ENCODE data around the gene FBRS.

The FBRS gene

GRCh38 chr16:30660424-30661261 lies 2.4 kb downstream of the FBRS start:
- Histone ChIP-seq H3K27ac (ENCODE audit: low read depth, low read length) (peak overlapping the region; percentile 81), H4K20me1 (ENCODE audit: control insufficient read depth, insufficient read depth, low read depth, low read length) (peaks cover 4% of the 10 kb centered on the region; the same call in 1 of the 2 replicates), H3K4me3 (ENCODE audit: low read length) (peak overlapping the region; percentile 78), H3K27me3 (ENCODE audit: control insufficient read depth, low read length) (no peaks in the 10 kb centered on the region), H3K9me3 (ENCODE audit: control insufficient read depth, insufficient read depth, low read length) (no peaks in the 10 kb centered on the region), H3K4me2 (ENCODE audit: low read length) (peak overlapping the region; percentile 85), H3K36me3 (ENCODE audit: control insufficient read depth, low read length) (peaks cover 78% of the 10 kb centered on the region), H3K9me2 (replicated peaks; ENCODE audit: control insufficient read depth, low read length) (no peaks in the 10 kb centered on the region), H3K4me1 (ENCODE audit: control insufficient read depth, low read length) (peaks cover 47% of the 10 kb centered on the region), H3K79me2 (ENCODE audit: control insufficient read depth, low read length) (peaks cover 45% of the 10 kb centered on the region), H3F3A (ENCODE audit: control insufficient read depth, insufficient read depth) (peaks cover 6% of the 10 kb centered on the region)
- TF ChIP-seq, protein P1, sequence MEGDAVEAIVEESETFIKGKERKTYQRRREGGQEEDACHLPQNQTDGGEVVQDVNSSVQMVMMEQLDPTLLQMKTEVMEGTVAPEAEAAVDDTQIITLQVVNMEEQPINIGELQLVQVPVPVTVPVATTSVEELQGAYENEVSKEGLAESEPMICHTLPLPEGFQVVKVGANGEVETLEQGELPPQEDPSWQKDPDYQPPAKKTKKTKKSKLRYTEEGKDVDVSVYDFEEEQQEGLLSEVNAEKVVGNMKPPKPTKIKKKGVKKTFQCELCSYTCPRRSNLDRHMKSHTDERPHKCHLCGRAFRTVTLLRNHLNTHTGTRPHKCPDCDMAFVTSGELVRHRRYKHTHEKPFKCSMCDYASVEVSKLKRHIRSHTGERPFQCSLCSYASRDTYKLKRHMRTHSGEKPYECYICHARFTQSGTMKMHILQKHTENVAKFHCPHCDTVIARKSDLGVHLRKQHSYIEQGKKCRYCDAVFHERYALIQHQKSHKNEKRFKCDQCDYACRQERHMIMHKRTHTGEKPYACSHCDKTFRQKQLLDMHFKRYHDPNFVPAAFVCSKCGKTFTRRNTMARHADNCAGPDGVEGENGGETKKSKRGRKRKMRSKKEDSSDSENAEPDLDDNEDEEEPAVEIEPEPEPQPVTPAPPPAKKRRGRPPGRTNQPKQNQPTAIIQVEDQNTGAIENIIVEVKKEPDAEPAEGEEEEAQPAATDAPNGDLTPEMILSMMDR (IDR thresholded peaks at IDR 0.05; ENCODE audit: low read depth, low read length, poor library complexity, severe bottlenecking): no peak
- no peak for TF ChIP-seq EZH2phosphoT487 (IDR thresholded peaks at IDR 0.05; ENCODE audit: borderline replicate concordance, low read length)

GRCh38 chr16:30662449-30662848 lies 4.2 kb downstream of the FBRS start:
- Histone ChIP-seq H3K9me2 (replicated peaks; ENCODE audit: control insufficient read depth, low read length) (no peaks in the 10 kb centered on the region), H3K27ac (ENCODE audit: low read depth, low read length) (no peak overlapping the region), H3K4me2 (ENCODE audit: low read length) (peak overlapping the region; percentile 85; the same call in 1 of the 2 replicates), H3F3A (ENCODE audit: control insufficient read depth, insufficient read depth) (peaks cover 4% of the 10 kb centered on the region), H4K20me1 (ENCODE audit: control insufficient read depth, insufficient read depth, low read depth, low read length) (peaks cover 4% of the 10 kb centered on the region; the same call in 1 of the 2 replicates), H3K4me3 (ENCODE audit: low read length) (no peak overlapping the region), H3K36me3 (ENCODE audit: control insufficient read depth, low read length) (peaks cover 78% of the 10 kb centered on the region), H3K79me2 (ENCODE audit: control insufficient read depth, low read length) (peaks cover 45% of the 10 kb centered on the region), H3K4me1 (ENCODE audit: control insufficient read depth, low read length) (peaks cover 37% of the 10 kb centered on the region), H3K9me3 (ENCODE audit: control insufficient read depth, insufficient read depth, low read length) (no peaks in the 10 kb centered on the region), H3K27me3 (ENCODE audit: control insufficient read depth, low read length) (no peaks in the 10 kb centered on the region)
- no peak for TF ChIP-seq EZH2phosphoT487 (IDR thresholded peaks at IDR 0.05; ENCODE audit: borderline replicate concordance, low read length)
- TF ChIP-seq, protein P1 (IDR thresholded peaks at IDR 0.05; ENCODE audit: low read depth, low read length, poor library complexity, severe bottlenecking): no peak

GRCh38 chr16:30663038-30663437 lies 4.8 kb downstream of the FBRS start:
- Histone ChIP-seq H3K4me2 (ENCODE audit: low read length) (peak overlapping the region; percentile 10; the same call in 1 of the 2 replicates), H3F3A (ENCODE audit: control insufficient read depth, insufficient read depth) (peaks cover 2% of the 10 kb centered on the region), H3K27me3 (ENCODE audit: control insufficient read depth, low read length) (no peaks in the 10 kb centered on the region), H3K79me2 (ENCODE audit: control insufficient read depth, low read length) (peaks cover 45% of the 10 kb centered on the region), H4K20me1 (ENCODE audit: control insufficient read depth, insufficient read depth, low read depth, low read length) (peaks cover 4% of the 10 kb centered on the region; the same call in 1 of the 2 replicates), H3K9me3 (ENCODE audit: control insufficient read depth, insufficient read depth, low read length) (no peaks in the 10 kb centered on the region), H3K4me1 (ENCODE audit: control insufficient read depth, low read length) (peaks cover 35% of the 10 kb centered on the region), H3K9me2 (replicated peaks; ENCODE audit: control insufficient read depth, low read length) (no peaks in the 10 kb centered on the region), H3K27ac (ENCODE audit: low read depth, low read length) (no peak overlapping the region), H3K4me3 (ENCODE audit: low read length) (no peak overlapping the region), H3K36me3 (ENCODE audit: control insufficient read depth, low read length) (peaks cover 82% of the 10 kb centered on the region)
- TF ChIP-seq, protein P1 (IDR thresholded peaks at IDR 0.05; ENCODE audit: low read depth, low read length, poor library complexity, severe bottlenecking): no peak
- TF ChIP-seq EZH2phosphoT487 (IDR thresholded peaks at IDR 0.05; ENCODE audit: borderline replicate concordance, low read length): no peak
